ENCODE measurements around the gene CLPSL2.

- TF ChIP-seq CTCF (IDR thresholded peaks at IDR 0.05): no peak
- TF ChIP-seq POLR2A (IDR thresholded peaks at IDR 0.05): no peak
- TF ChIP-seq POLR2AphosphoS5 (IDR thresholded peaks at IDR 0.05): no peak
These were observed 28.8 kb downstream of the CLPSL2 start, which contains the start of gene LHFPL5 for GRCh38 chr6:35804996-35805736.

All from prostate gland (tissue), 2 donors.